GM18951 (cell line): ENCODE results near the gene STK39.
"Not testable (repeated sequence)": the region's sequence is repeated elsewhere in the genome, so short reads cannot be mapped to it uniquely, and the experiment has no call there.

Experiments used
- POLR2A ChIP-seq: IDR thresholded peaks from 4 replicates; pipeline ENCODE4 v1.6.1; 2011; ENCODE audit warnings: mild to moderate bottlenecking; ENCODE audit not compliant: insufficient read length, insufficient read depth; ENCODE audit errors: extremely low read depth
- in situ Hi-C: fragments of 300-500 bp; cut with MboI; formaldehyde crosslinking; loops from one replicate; pipeline ENCODE4 v1.12.0; 2022; ENCODE audit warnings: low sequenced_read_pairs, mixed read lengths, inconsistent platforms; ENCODE audit not compliant: unreplicated experiment

Gene STK39

DNA sequence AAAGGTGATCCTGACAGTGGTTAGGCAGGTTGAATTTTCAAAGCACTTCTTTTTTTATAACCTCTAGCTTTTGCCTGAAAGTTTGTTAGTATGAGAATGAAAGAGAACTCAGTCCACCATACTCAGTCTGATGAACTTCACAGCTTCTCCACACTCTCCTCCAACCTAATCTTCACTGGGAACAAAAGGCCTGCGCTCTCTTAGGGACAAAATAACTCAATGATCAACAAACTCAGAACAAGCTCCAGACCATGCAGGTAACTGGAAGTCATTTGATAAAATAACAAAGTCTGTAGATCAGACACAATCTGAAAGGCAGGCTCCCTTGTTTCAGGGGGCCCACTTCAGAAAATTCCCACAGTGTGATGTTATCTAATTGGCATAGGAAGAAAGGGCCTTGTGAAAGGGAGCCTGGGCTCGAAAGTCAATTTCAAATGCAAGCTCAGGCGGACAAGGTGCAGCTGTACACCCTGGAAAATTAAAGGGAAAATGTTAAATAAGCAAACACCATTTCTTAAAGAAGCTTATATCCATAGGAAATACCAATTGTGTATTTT is 142.2 kb downstream of the STK39 start:
- in situ Hi-C loops, result loop anchor here (25.0 kb wide), 1 partner anchor 1568 kb away; no protein-coding TSS in a partner anchor
- no peak for TF ChIP-seq POLR2A

DNA sequence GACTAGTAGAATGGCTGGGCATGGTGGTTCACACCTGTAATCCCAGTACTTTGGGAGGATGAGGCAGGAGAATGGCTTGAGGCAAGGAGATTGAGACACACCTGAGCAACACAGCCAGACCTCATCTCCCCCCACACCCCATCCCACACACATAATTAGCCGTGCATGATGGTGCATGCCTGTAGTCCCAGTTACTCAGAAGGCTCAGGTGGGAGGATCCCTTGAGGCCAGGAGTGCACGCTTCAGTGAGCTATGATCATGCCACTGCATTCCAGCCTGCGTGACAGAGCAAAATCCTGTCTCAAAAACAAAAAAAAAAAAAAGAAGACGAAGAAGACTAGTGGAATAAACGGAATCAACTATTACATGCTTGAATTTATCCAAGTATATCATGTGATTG is 150.0 kb downstream of the STK39 start:
- TF ChIP-seq POLR2A, result no peak
- in situ Hi-C loops, result no loop called here

DNA sequence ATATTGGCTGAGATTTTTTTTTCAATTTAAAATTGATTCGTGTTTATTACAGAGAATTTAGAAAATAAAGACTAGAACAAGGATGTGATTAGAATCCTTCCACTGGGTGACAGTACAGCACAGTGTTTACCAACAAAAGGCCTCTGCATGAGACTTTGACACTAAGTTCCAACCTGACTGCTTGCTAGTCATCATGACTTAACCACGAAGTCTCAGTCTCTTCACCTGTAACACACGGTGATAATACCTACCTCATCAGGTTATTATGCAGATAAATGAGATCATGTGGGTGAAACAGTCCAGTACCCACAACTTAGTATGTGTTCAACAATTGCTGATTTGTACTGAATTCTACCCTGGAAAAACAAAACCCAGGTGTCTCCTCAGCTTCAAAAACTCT is 151.2 kb downstream of the STK39 start:
- in situ Hi-C loops, result no loop called here
- no peak for TF ChIP-seq POLR2A

DNA sequence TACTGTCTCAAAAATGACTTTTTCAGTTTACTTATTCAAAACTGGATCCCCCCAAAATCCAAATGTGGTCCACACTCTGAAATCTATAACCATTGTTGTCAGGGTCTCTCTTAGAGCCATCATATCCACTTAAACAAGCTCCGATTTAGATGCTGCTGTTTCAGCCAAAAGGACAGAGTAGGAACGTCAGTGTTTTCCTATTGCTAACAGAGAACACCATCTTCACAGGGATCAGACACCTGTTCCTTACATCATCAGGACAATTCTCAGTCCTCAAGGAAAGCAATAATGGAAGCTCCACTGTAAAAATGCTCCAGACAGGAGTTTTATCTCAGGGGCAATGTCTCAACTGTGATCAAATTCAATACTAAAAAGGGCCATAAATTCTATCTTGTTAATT is 155.4 kb downstream of the STK39 start:
- in situ Hi-C loops, result no loop called here
- TF ChIP-seq POLR2A, result no peak

DNA sequence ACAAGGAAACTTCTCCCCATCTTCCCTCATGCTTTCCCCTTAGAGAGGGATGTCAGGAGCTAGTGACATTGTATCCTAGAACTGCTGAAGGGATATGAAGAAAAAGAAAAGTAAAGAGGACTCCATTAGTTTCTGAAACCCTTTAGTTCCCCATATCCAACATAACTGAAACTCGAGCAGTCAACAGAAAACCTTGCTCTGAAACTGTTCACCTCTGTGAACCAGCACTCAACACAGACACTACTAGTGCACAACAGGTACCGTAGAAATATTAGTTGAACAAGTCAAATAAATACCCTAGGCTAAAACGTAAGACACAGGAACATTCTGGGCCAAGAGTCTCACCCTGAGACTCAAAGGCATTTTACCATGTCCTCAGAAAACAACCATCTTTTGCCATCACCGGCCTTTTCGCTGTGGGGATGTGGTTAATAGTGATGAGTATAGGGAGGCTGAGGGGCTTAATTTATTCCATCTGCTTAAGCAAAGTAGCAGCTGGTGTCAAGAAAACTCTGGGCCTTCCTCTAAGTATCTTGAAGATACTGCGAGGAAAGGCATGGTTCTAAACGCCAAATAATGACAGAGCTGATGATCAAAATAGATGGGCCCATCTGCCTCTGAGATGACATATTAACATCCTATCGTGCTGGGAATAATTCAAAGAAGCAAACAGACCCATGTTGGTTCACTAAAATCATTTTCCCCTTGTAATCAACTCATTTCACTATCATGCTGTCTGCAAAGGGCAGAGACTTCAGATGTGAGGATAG is 156.8 kb downstream of the STK39 start:
- in situ Hi-C loops, result no loop called here
- TF ChIP-seq POLR2A, result no peak

DNA sequence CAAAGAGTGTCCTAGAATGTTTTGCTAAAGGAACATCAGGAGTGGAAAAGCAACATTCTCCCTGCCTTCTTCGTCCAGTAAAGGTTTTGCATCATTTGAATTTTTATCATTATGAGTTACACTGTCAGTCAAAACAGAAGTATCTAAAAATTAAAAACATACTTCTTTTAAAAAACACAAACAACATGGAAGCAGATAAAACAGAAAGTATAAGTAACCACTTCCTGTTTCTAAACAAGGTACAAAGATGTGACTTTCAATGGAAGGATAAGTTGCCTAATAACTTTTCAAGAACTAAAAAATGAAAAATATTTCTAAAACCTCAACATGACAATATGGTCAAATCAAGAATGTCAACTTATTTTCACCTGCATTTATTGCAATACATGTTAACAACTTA is 158.2 kb downstream of the STK39 start:
- in situ Hi-C loops, result no loop called here
- TF ChIP-seq POLR2A, result no peak

DNA sequence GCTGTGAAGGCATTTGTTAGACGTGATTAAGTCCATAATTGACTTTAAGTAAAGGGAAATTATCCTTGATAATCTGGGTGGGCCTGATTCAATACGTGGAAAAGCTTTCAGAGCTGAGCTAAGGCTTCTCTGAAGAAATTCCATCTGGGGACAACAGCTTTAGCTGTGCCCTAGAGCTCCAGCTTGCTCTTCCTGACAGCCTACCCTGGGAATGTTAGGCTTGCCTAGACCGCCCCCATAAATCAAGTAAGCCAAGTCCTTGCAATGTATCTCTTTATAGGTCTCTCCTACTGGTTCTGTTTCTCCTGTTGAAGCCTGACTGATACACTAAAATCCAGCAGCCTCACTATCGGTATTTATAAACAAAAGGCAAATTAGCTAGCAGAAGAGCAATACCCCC is 160.0 kb downstream of the STK39 start:
- in situ Hi-C loops, result no loop called here
- no peak for TF ChIP-seq POLR2A

DNA sequence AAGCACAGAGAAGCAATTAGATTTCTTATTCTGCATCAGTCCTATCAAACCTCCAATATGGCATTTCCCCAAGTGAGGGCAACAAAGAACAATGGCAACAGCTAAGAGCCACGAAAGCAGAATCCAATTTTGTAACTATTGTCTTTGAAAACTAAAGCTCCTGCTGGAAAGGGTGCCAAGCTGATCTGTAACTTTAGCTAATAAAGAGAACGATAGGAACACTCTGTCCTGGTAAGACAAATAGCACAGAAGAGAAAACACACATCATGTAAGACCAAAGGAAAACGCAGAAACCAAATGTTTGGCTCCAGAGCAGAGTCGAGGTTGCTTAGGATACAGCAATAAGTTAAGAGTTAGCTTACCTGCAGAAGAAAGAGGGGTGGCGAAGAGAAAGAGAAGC is 160.5 kb downstream of the STK39 start:
- in situ Hi-C loops, result no loop called here
- TF ChIP-seq POLR2A, result no peak

DNA sequence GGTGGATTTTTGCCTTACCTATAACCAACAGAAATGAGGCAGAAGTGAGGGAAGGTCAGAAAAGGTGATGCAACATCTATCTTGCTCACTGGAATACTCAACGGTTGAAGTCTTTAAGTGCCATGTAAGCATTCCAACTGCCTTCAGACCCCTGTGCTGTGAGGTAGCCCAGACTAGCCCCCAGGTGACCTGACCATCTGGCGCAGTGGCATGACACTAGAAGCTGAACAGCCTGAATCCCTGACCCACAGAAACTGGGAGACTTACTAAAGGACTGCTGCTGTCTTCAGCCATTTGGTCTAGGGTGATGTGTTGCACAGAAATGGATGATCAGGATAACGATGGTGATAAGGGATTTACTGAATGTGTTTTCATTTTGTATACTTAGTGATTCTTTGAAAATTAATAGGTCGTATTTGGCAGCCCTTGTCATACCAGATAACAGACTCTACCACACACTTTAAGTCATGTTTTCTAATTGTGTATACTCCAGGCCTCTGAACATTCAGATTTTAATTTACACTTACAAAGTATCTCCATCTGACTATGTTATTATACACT is 161.5 kb downstream of the STK39 start:
- TF ChIP-seq POLR2A, result no peak
- in situ Hi-C loops, result no loop called here

DNA sequence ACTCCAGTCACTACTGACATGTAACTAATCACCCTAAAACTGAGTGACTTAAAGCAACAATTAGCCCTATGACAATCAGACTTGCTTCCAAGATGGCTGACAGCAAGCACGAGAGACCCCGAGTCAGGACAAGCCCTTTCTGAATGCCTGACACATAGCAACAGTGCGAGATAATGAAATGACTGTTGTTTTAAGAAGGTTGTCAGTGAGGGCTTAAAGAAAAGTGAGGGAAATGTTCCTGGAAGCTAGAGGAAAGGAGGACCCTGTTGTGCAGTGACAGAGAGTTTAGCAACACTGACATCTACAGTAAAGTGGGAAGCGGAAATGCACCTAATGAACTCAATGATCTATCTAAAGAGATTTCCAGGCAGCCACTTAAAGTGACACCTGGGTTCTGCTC is 163.1 kb downstream of the STK39 start:
- in situ Hi-C loops, result no loop called here
- TF ChIP-seq POLR2A, result no peak

DNA sequence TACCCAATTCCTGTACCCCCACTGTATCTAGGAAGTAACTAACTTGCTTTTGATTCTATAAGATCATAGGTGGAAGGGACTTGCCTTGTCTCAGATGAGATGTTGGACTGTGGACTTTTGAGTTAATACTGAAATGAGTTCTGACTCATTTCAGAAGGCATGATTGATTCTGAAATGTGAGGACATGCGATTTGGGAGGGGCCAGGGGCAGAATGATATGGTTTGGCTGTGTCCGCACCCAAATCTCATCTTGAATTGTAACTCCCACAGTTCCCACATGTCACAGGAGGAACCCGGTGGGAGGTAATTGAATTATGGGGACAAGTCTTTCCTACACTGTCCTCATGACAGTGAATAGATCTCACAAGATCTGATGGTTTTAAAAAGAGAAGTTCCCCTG is 165.9 kb downstream of the STK39 start:
- in situ Hi-C loops, result not testable (repeated sequence)

DNA sequence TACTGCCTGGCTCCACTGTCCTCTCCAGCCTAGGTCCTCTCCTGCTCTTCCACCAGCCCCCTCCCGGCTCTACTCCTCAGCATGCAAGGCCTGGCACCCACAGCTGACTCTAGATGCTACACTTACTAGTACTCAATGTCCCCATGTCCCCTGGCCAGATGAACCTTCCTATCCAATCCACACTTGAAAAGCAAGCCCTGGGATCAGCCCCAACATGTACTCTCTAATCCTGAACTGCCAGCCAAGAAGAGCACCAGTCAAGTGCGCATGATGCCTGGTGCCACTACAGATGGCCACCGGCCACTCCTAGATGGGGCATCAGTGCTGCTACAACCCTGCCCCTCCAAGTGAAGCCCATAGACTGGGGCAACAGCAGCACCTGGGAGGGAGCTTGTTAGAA is 168.2 kb downstream of the STK39 start:
- TF ChIP-seq POLR2A, result no peak

DNA sequence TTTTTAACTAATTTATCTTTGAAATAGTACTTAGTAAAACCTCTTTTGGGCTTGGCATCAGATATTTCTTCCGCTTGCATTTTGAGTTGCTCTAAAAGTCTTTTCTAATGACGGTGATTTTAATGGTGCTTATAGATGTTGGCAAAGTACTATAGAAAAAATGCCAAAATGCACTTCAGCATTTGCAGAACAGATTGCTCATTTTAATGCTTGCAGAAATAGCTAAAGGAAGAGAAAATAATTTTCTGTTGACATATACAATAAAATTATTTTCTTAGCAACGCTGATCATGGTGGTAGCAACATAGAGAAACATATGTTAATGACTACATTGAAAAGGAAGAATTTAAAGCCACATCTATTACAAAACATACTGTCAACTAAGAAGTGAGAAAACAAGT is 170.7 kb downstream of the STK39 start:
- in situ Hi-C loops, result no loop called here
- TF ChIP-seq POLR2A, result no peak

More for the DNA sequence above, 168.2 kb downstream of the STK39 start:
- in situ Hi-C loops, result no loop called here

DNA sequence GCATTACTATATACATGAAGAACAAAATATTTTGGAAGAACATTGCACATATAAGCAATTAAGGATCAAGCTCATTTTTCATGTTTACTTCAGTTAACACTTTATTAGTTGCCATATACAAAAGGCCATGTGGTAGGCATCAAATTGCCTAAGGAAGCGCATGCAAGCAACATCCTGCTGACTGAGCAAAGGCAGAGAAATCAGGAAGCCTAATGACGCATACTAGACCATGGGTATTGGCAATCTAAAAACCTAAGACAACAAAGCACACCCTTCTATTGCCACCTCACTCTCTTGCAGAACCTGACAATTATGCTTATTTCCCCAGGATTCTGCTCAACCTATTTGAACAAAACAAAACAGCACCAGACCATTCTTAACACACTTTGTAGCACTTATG is 171.9 kb downstream of the STK39 start:
- no peak for TF ChIP-seq POLR2A
- in situ Hi-C loops, result no loop called here

DNA sequence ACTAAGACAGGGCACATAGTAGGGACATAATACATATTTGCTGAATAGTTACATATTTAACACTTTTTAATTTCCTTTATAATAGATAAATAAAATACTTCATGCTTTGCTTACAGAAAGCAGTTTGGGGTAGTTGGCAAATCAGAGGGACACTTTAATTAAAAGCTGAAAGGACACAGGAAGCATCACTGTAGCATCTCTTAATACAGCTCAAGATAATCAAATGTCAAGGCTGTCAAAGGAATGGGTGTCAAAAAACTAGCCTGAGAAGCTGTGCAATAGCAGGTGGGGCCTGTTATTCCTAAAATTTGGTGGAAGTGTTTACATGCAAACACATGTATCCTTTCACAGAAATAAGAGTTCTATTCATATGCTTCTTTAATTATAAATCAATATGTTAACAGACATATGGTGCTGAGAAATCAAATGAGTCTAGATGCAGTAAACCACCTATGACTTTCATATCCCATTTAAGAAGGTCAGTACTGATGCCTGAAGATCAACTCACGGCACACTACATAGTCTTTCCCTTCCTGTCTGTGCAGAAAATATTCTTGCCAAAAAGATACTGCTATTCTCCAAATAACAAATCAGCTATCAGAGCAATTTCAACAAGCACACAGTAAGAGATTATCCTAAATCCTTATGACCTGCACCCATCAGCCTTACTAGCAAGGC is 174.6 kb downstream of the STK39 start:
- TF ChIP-seq POLR2A, result no peak
- in situ Hi-C loops, result no loop called here
